Stimulated activated naive CD8-positive, alpha-beta T cell treated with anti-CD3 and anti-CD28 coated beads, Interleukin-15, amount 100 ng/mL, for 72 hours (primary cell): ENCODE data around the gene P4HTM.

ENCODE experiments used
- ATAC-seq: fragments of 150-1000 bp; cut with Tn5 transposase; 2 replicates; pipeline ENCODE4 v1.10.0; 2021; ENCODE audit warnings: mild to moderate bottlenecking, moderate library complexity
- DNase-seq, 2 donors: peaks; one replicate each; pipeline ENCODE4 v3.0.0; 2021 to 2022
- H3K27ac Mint-ChIP-seq, 2 donors: one replicate each; pipeline ENCODE4 v1.8.0; 2022; ENCODE audit warnings: mild to moderate bottlenecking in 2 of 2, mixed read lengths in 2 of 2, moderate library complexity in 2 of 2
- H3K27me3 Mint-ChIP-seq: one replicate; pipeline ENCODE4 v1.8.0; 2022; ENCODE audit warnings: mixed read lengths
- H3K4me1 Mint-ChIP-seq: one replicate; pipeline ENCODE4 v1.8.0; 2022; ENCODE audit warnings: mild to moderate bottlenecking, mixed read lengths
- H3K4me3 Mint-ChIP-seq, 2 donors: one replicate each; pipeline ENCODE4 v1.8.0; 2022; ENCODE audit warnings: mild to moderate bottlenecking in 2 of 2, mixed read lengths in 2 of 2, moderate library complexity in 1 of 2
- H3K9me3 Mint-ChIP-seq, 2 donors: one replicate each; pipeline ENCODE4 v1.8.0; 2022; ENCODE audit warnings: mixed read lengths in 2 of 2

P4HTM gene

GRCh38 chr3:49024449-49024848 is 34.4 kb downstream of the P4HTM start:
- Mint-ChIP-seq H3K27me3 (no peaks in the 10 kb centered on the region), H3K4me1 (peaks cover 81% of the 10 kb centered on the region), H3K27ac (peak overlapping the region in 1 of 2 donors; percentile 24), H3K9me3 (no peaks in the 10 kb centered on the region), H3K4me3 (peak overlapping the region in 1 of 2 donors; percentile 12)
- ATAC-seq (no peak), DNase-seq (no peak)

- ATAC-seq (no peak), DNase-seq (peak in 1 of 2 donors; percentile 13)
- Mint-ChIP-seq H3K4me1 (peaks cover 80% of the 10 kb centered on the region), H3K4me3 (peak overlapping the region; percentile 7 to 12), H3K27ac (peak overlapping the region in 1 of 2 donors; percentile 5), H3K9me3 (no peaks in the 10 kb centered on the region), H3K27me3 (no peaks in the 10 kb centered on the region)
Observed at GRCh38 chr3:49025005-49025792, 35.2 kb downstream of the P4HTM start.

GRCh38 chr3:49025793-49026520 is 35.9 kb downstream of the P4HTM start:
- Mint-ChIP-seq H3K4me3 (no peak overlapping the region), H3K9me3 (no peaks in the 10 kb centered on the region), H3K27ac (peak overlapping the region; percentile 11 to 89), H3K27me3 (no peaks in the 10 kb centered on the region), H3K4me1 (peaks cover 76% of the 10 kb centered on the region)
- DNase-seq (no peak), ATAC-seq (no peak)

GRCh38 chr3:49026536-49026935 is 36.5 kb downstream of the P4HTM start:
- no peaks in the 10 kb centered on the region for H3K27me3 Mint-ChIP-seq
- peak overlapping the region; percentile 4 to 93 for H3K4me3 Mint-ChIP-seq
- H3K27ac Mint-ChIP-seq = peak overlapping the region in 1 of 2 donors; percentile 33
- ATAC-seq (no peak), DNase-seq (no peak)
- peaks cover 76% of the 10 kb centered on the region for H3K4me1 Mint-ChIP-seq
- no peaks in the 10 kb centered on the region for H3K9me3 Mint-ChIP-seq

GRCh38 chr3:49027634-49028033 is 37.6 kb downstream of the P4HTM start:
- no peaks in the 10 kb centered on the region for H3K27me3 Mint-ChIP-seq
- peak in 1 of 2 donors; percentile 17 for DNase-seq
- H3K4me3 Mint-ChIP-seq = peak overlapping the region; percentile 93 to 98
- peak overlapping the region; percentile 52 to 99 for H3K27ac Mint-ChIP-seq
- H3K9me3 Mint-ChIP-seq = no peaks in the 10 kb centered on the region
- no peak for ATAC-seq
- H3K4me1 Mint-ChIP-seq = peaks cover 75% of the 10 kb centered on the region

- Mint-ChIP-seq H3K9me3 (no peaks in the 10 kb centered on the region), H3K27ac (peak overlapping the region; percentile 96 to 99), H3K4me1 (peaks cover 68% of the 10 kb centered on the region), H3K4me3 (peak overlapping the region; percentile 93 to 98), H3K27me3 (no peaks in the 10 kb centered on the region)
- ATAC-seq = no peak
- DNase-seq = peak in 1 of 2 donors; percentile 13
Observed at GRCh38 chr3:49028298-49028672, 38.2 kb downstream of the P4HTM start.

GRCh38 chr3:49028673-49029562 is 38.9 kb downstream of the P4HTM start, which contains the start of gene IMPDH2:
TSS of gene IMPDH2 (minus strand) at chr3:49029398. CDS start at chr3:49029350, 48 bp downstream.
- peaks cover 62% of the 10 kb centered on the region for H3K4me1 Mint-ChIP-seq
- ATAC-seq (peak; percentile 94), DNase-seq (peak; percentile 94 to 95)
- H3K4me3 Mint-ChIP-seq = peak within 1 kb of the TSS; percentile 93 to 98
- H3K9me3 Mint-ChIP-seq = no peaks in the 10 kb centered on the region
- no peaks in the 10 kb centered on the region for H3K27me3 Mint-ChIP-seq
- H3K27ac Mint-ChIP-seq = peak within 1 kb of the TSS; percentile 96 to 99

GRCh38 chr3:49029563-49029884 is 39.5 kb downstream of the P4HTM start:
- H3K27ac Mint-ChIP-seq = peak overlapping the region; percentile 96 to 99
- H3K4me3 Mint-ChIP-seq = peak overlapping the region; percentile 93 to 98
- H3K27me3 Mint-ChIP-seq = no peaks in the 10 kb centered on the region
- peaks cover 56% of the 10 kb centered on the region for H3K4me1 Mint-ChIP-seq
- no peaks in the 10 kb centered on the region for H3K9me3 Mint-ChIP-seq
- peak in 1 of 2 donors; percentile 41 for DNase-seq
- ATAC-seq = no peak

GRCh38 chr3:49030321-49030720 is 40.3 kb downstream of the P4HTM start:
- H3K27ac Mint-ChIP-seq = no peak overlapping the region
- no peaks in the 10 kb centered on the region for H3K9me3 Mint-ChIP-seq
- H3K4me1 Mint-ChIP-seq = peaks cover 54% of the 10 kb centered on the region
- no peak overlapping the region for H3K4me3 Mint-ChIP-seq
- H3K27me3 Mint-ChIP-seq = no peaks in the 10 kb centered on the region
- ATAC-seq (no peak), DNase-seq (no peak)

- DNase-seq = no peak
- peaks cover 29% of the 10 kb centered on the region for H3K4me1 Mint-ChIP-seq
- no peaks in the 10 kb centered on the region for H3K27me3 Mint-ChIP-seq
- no peaks in the 10 kb centered on the region for H3K9me3 Mint-ChIP-seq
- peak overlapping the region; percentile 35 to 93 for H3K27ac Mint-ChIP-seq
- ATAC-seq = no peak
- H3K4me3 Mint-ChIP-seq = no peak overlapping the region
Observed at GRCh38 chr3:49032646-49033304, 42.7 kb downstream of the P4HTM start.

GRCh38 chr3:49034650-49035049 is 44.6 kb downstream of the P4HTM start:
- no peaks in the 10 kb centered on the region for H3K27me3 Mint-ChIP-seq
- no peak overlapping the region for H3K27ac Mint-ChIP-seq
- H3K4me3 Mint-ChIP-seq = no peak overlapping the region
- H3K9me3 Mint-ChIP-seq = no peaks in the 10 kb centered on the region
- H3K4me1 Mint-ChIP-seq = peaks cover 11% of the 10 kb centered on the region
- ATAC-seq = no peak
- no peak for DNase-seq

GRCh38 chr3:49035281-49035680 is 45.2 kb downstream of the P4HTM start:
- DNase-seq = no peak
- Mint-ChIP-seq H3K27ac (peak overlapping the region; percentile 58 to 59), H3K4me1 (peaks cover 6% of the 10 kb centered on the region), H3K4me3 (no peak overlapping the region), H3K9me3 (no peaks in the 10 kb centered on the region), H3K27me3 (no peaks in the 10 kb centered on the region)
- ATAC-seq = no peak

- DNase-seq (no peak), ATAC-seq (no peak)
- Mint-ChIP-seq H3K4me1 (no peaks in the 10 kb centered on the region), H3K4me3 (no peak overlapping the region), H3K27me3 (no peaks in the 10 kb centered on the region), H3K9me3 (no peaks in the 10 kb centered on the region), H3K27ac (no peak overlapping the region)
Observed at GRCh38 chr3:49053543-49053942, 63.5 kb downstream of the P4HTM start.

GRCh38 chr3:49054344-49054862 is 64.4 kb downstream of the P4HTM start:
- no peak for ATAC-seq
- Mint-ChIP-seq H3K27me3 (no peaks in the 10 kb centered on the region), H3K9me3 (no peaks in the 10 kb centered on the region), H3K4me1 (no peaks in the 10 kb centered on the region), H3K4me3 (no peak overlapping the region), H3K27ac (no peak overlapping the region)
- DNase-seq = no peak
